Right hindlimb (tissue), 1 donor: ENCODE results near the gene IQCH.

Experiments
- DNase-seq: peaks from one replicate; pipeline ENCODE4 v3.0.0-alpha.2; 2018

IQCH gene

GRCh38 chr15:67506775-67507747 is 252.5 kb downstream of the IQCH start:
- no peak for DNase-seq

GRCh38 chr15:67508407-67508806 is 253.8 kb downstream of the IQCH start:
- DNase-seq: no peak

GRCh38 chr15:67509918-67510317 is 255.3 kb downstream of the IQCH start:
- DNase-seq: no peak

- no peak for DNase-seq
Measured at GRCh38 chr15:67510597-67511190, 256.1 kb downstream of the IQCH start.

GRCh38 chr15:67511606-67512005 is 257.0 kb downstream of the IQCH start:
- no peak for DNase-seq

GRCh38 chr15:67512140-67512539 is 257.6 kb downstream of the IQCH start:
- no peak for DNase-seq

GRCh38 chr15:67512933-67513714 is 258.5 kb downstream of the IQCH start:
- DNase-seq: no peak

GRCh38 chr15:67515090-67515489 is 260.5 kb downstream of the IQCH start:
- DNase-seq: no peak

- DNase-seq: no peak
Measured at GRCh38 chr15:67515557-67515956, 261.0 kb downstream of the IQCH start.

GRCh38 chr15:67520321-67521028 is 265.9 kb downstream of the IQCH start:
- no peak for DNase-seq

GRCh38 chr15:67521029-67521782 is 266.6 kb downstream of the IQCH start, which contains the start of gene C15orf61:
C15orf61 (plus strand) TSS chr15:67521131; CDS start chr15:67521249, 118 bp downstream.
- peak; percentile 89 for DNase-seq

GRCh38 chr15:67521783-67522568 is 267.4 kb downstream of the IQCH start:
- no peak for DNase-seq

- DNase-seq: no peak
Measured at GRCh38 chr15:67523330-67523729, 268.7 kb downstream of the IQCH start.

GRCh38 chr15:67524235-67524634 is 269.6 kb downstream of the IQCH start:
- DNase-seq: no peak

GRCh38 chr15:67528513-67528912 is 273.9 kb downstream of the IQCH start:
- no peak for DNase-seq

- no peak for DNase-seq
Measured at GRCh38 chr15:67531379-67531914, 276.9 kb downstream of the IQCH start.

- no peak for DNase-seq
Measured at GRCh38 chr15:67533873-67534272, 279.3 kb downstream of the IQCH start.

- no peak for DNase-seq
Measured at GRCh38 chr15:67534360-67534759, 279.8 kb downstream of the IQCH start.

GRCh38 chr15:67537771-67538170 is 283.2 kb downstream of the IQCH start:
- DNase-seq: no peak
